ENCODE data around the gene MPST. TPM values are rescaled to one million over a fixed set of nuclear protein-coding genes. Genes with fewer than 3 reads are reported as not detected.

The MPST gene
- total and polyA plus RNA-seq, 2 donors (not counting 1 experiment from before 2014, with no cell fraction given) = 14.8 to 51.5 TPM

DNA sequence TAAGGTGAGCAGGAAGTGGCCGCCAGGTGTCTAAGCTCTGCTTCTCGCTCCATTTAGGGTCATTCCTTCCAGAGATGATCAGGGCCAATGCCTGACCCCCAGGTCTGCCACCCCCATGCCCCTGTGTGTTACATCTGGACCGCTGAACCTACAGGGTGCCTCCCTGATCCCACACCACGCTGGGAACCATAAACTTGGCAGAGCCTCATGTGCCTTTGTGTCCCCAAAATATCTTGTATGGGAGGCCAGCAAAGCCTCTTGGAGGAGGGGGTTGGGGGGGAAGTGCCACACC is 4.0 kb upstream of the MPST start:
- H3K9me3 ChIP-seq (ENCODE audit: control insufficient read depth, insufficient read depth, low read depth, low read length) = no peaks in the 10 kb centered on the region
- H3K9ac ChIP-seq (ENCODE audit: insufficient read depth, low read length) = no peak overlapping the region
- no peaks in the 10 kb centered on the region for H4K20me1 ChIP-seq (ENCODE audit: control insufficient read depth, extremely low read depth, insufficient read depth, low read length)
- no peak for DNase-seq (ENCODE audit: low read depth in 2 of 2)
- peaks cover 3% of the 10 kb centered on the region for H3K79me2 ChIP-seq (ENCODE audit: control insufficient read depth, insufficient read depth, low read length)
- TF ChIP-seq, protein P1, sequence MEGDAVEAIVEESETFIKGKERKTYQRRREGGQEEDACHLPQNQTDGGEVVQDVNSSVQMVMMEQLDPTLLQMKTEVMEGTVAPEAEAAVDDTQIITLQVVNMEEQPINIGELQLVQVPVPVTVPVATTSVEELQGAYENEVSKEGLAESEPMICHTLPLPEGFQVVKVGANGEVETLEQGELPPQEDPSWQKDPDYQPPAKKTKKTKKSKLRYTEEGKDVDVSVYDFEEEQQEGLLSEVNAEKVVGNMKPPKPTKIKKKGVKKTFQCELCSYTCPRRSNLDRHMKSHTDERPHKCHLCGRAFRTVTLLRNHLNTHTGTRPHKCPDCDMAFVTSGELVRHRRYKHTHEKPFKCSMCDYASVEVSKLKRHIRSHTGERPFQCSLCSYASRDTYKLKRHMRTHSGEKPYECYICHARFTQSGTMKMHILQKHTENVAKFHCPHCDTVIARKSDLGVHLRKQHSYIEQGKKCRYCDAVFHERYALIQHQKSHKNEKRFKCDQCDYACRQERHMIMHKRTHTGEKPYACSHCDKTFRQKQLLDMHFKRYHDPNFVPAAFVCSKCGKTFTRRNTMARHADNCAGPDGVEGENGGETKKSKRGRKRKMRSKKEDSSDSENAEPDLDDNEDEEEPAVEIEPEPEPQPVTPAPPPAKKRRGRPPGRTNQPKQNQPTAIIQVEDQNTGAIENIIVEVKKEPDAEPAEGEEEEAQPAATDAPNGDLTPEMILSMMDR (conservative IDR thresholded peaks at IDR 0.05 in 1 of 2, IDR thresholded peaks at IDR 0.05 in 1 of 2; ENCODE audit: low read depth in 1 of 2, low read length in 2 of 2) = no peak
- TF ChIP-seq EZH2 (IDR thresholded peaks at IDR 0.05; ENCODE audit: low read length, missing control alignments) = no peak
- peaks cover 4% of the 10 kb centered on the region for H3K4me1 ChIP-seq (ENCODE audit: control insufficient read depth, extremely low read depth, insufficient read depth, low read length)
- no peaks in the 10 kb centered on the region for H3K27me3 ChIP-seq (ENCODE audit: control insufficient read depth, insufficient read depth, low read length)
- H3K4me3 ChIP-seq (replicated peaks in 1 of 4; ENCODE audit: control extremely low read depth in 1 of 4, insufficient read depth in 1 of 4, low read depth in 3 of 4, low read length in 4 of 4) = no peak overlapping the region
- no peaks in the 10 kb centered on the region for H3K36me3 ChIP-seq (ENCODE audit: control insufficient read depth, insufficient read depth, low read length)
- no peak overlapping the region for H3K4me2 ChIP-seq (ENCODE audit: extremely low read depth, insufficient read depth, low read length)
- no peak overlapping the region for H3K27ac ChIP-seq (ENCODE audit: insufficient read depth, low read length)
- no peak overlapping the region for H2AFZ ChIP-seq (ENCODE audit: low read length)

GRCh38 chr22:37016134-37016910 is 3.2 kb upstream of the MPST start:
- Histone ChIP-seq H3K4me2 (ENCODE audit: extremely low read depth, insufficient read depth, low read length) (no peak overlapping the region), H4K20me1 (ENCODE audit: control insufficient read depth, extremely low read depth, insufficient read depth, low read length) (no peaks in the 10 kb centered on the region), H3K27ac (ENCODE audit: insufficient read depth, low read length) (no peak overlapping the region), H3K27me3 (ENCODE audit: control insufficient read depth, insufficient read depth, low read length) (no peaks in the 10 kb centered on the region), H3K36me3 (ENCODE audit: control insufficient read depth, insufficient read depth, low read length) (no peaks in the 10 kb centered on the region), H3K4me3 (replicated peaks in 1 of 4; ENCODE audit: control extremely low read depth in 1 of 4, insufficient read depth in 1 of 4, low read depth in 3 of 4, low read length in 4 of 4) (no peak overlapping the region), H3K4me1 (ENCODE audit: control insufficient read depth, extremely low read depth, insufficient read depth, low read length) (peaks cover 4% of the 10 kb centered on the region), H3K9ac (ENCODE audit: insufficient read depth, low read length) (no peak overlapping the region), H3K9me3 (ENCODE audit: control insufficient read depth, insufficient read depth, low read depth, low read length) (no peaks in the 10 kb centered on the region), H3K79me2 (ENCODE audit: control insufficient read depth, insufficient read depth, low read length) (peaks cover 5% of the 10 kb centered on the region), H2AFZ (ENCODE audit: low read length) (no peak overlapping the region)
- no peak for DNase-seq (ENCODE audit: low read depth in 2 of 2)
- TF ChIP-seq EZH2 (IDR thresholded peaks at IDR 0.05; ENCODE audit: low read length, missing control alignments) = no peak
- TF ChIP-seq, protein P1 (conservative IDR thresholded peaks at IDR 0.05 in 1 of 2, IDR thresholded peaks at IDR 0.05 in 1 of 2; ENCODE audit: low read depth in 1 of 2, low read length in 2 of 2) = no peak

DNA sequence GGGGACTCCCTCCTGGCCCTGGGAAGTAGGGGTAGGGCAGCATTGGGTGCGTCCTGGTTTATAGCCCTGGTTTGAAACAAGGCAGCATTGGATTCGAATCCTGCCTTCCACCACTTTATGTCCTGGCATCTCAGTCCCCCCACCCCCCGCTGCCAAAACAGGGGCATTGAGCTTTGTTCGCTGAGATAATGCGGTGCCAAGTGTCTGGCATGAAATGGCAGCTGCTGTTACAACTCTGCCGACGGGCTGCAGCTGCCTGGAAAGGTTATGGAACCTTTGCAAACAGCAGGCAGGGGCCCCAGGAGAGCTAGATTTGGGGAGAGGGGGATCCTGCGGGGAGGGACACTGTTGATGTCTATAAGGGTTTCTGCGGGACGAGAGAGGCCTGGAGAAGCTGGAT is 2.2 kb upstream of the MPST start:
- peaks cover 4% of the 10 kb centered on the region for H3K4me1 ChIP-seq (ENCODE audit: control insufficient read depth, extremely low read depth, insufficient read depth, low read length)
- H3K9me3 ChIP-seq (ENCODE audit: control insufficient read depth, insufficient read depth, low read depth, low read length) = no peaks in the 10 kb centered on the region
- H3K9ac ChIP-seq (ENCODE audit: insufficient read depth, low read length) = no peak overlapping the region
- no peaks in the 10 kb centered on the region for H3K36me3 ChIP-seq (ENCODE audit: control insufficient read depth, insufficient read depth, low read length)
- no peak for DNase-seq (ENCODE audit: low read depth in 2 of 2)
- H3K27me3 ChIP-seq (ENCODE audit: control insufficient read depth, insufficient read depth, low read length) = no peaks in the 10 kb centered on the region
- no peak overlapping the region for H3K27ac ChIP-seq (ENCODE audit: insufficient read depth, low read length)
- no peak overlapping the region for H2AFZ ChIP-seq (ENCODE audit: low read length)
- no peak overlapping the region for H3K4me3 ChIP-seq (replicated peaks in 1 of 4; ENCODE audit: control extremely low read depth in 1 of 4, insufficient read depth in 1 of 4, low read depth in 3 of 4, low read length in 4 of 4)
- H4K20me1 ChIP-seq (ENCODE audit: control insufficient read depth, extremely low read depth, insufficient read depth, low read length) = no peaks in the 10 kb centered on the region
- H3K4me2 ChIP-seq (ENCODE audit: extremely low read depth, insufficient read depth, low read length) = no peak overlapping the region
- TF ChIP-seq EZH2 (IDR thresholded peaks at IDR 0.05; ENCODE audit: low read length, missing control alignments) = no peak
- TF ChIP-seq, protein P1 (conservative IDR thresholded peaks at IDR 0.05 in 1 of 2, IDR thresholded peaks at IDR 0.05 in 1 of 2; ENCODE audit: low read depth in 1 of 2, low read length in 2 of 2) = no peak
- H3K79me2 ChIP-seq (ENCODE audit: control insufficient read depth, insufficient read depth, low read length) = peaks cover 5% of the 10 kb centered on the region

All from fibroblast of lung (primary cell).